HG03575 (cell line): Measurements from ENCODE around the gene NLGN2.

ENCODE experiments used
- ATAC-seq: cut with Tn5 transposase; IDR thresholded peaks from one replicate; pipeline ENCODE4 v1.9.1; 2021; ENCODE audit not compliant: unreplicated experiment, insufficient number of reproducible peaks, low FRiP score; ENCODE audit errors: extremely low read depth

The NLGN2 gene

DNA sequence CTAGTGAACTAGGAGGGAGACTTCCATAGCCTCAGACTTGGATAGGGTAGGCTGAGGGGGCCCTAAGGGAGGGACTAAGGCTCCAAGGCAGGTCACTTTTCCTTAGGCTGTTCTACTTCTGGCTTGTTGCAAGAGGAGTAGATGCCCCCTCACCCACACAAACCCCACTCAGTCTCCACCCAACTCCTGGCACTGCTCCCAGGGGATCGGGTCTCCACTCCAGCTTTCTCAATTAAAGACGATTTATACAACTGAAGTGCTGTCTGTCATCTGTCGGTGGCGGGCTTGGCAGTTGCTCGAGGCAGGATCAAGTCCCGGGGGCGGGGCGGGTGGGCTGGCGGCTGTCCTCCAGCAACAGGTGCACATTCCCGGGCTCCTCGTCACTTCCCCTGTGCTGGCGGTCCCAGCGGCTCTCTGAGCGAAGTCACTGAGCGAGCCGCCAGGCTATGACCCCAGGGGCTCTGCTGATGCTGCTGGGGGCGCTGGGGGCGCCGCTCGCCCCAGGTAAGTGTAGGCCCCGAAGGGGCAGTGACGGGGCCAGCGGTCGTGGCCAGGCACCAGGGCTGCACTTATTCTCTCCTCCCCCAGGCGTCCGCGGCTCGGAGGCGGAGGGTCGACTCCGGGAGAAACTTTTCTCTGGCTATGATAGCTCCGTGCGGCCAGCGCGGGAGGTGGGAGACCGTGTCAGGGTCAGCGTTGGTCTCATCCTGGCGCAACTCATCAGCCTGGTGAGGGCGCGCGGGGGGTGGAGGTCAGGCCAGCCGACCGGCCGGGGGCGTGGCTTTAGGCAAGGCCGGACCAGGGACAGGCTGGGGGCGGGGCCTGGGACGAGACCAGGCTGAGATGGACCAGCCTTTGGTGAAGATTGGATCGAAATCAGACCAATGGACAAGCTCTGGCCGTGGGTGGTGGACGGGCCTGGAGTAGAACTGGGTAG is 37.3 kb downstream of the NLGN2 start, which contains the start of gene CHRNB1:
Gene CHRNB1, plus strand, starts transcription at position 380 of the 937 bp plus-strand sequence. Its CDS starts 67 bp downstream, at position 447.
- no peak for ATAC-seq

DNA sequence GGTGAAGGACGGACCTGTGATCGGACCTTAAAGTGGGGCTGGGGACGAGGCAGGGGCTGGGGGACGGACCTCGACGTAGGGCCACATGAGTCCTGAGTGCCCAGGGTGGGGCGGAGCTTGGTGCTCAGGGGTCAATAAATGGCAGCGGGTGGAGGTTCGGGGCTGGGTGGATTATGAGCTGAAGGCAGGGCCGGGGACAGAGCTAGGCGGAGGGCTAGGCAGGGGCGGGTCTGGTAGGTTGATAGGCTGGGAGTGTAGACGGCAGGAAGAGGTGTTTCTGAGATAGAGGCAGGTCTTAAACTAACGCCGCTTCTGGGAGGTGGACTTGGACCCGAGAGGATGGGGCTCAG is 37.9 kb downstream of the NLGN2 start:
- ATAC-seq = no peak

DNA sequence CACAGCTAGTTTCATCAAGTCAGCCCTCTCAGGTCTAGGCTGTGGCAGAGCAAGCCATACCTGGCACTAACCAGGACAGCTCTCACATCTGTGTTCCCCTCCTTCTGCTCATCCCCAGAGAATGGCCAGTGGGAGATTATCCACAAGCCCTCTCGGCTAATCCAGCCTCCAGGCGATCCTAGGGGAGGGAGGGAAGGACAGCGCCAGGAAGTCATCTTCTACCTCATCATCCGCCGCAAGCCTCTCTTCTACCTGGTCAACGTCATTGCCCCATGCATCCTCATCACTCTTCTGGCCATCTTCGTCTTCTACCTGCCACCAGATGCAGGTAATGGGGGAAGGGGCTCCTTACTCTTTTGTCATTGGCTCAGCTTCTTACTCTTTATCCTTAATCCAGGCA is 40.8 kb downstream of the NLGN2 start:
- ATAC-seq = no peak

DNA sequence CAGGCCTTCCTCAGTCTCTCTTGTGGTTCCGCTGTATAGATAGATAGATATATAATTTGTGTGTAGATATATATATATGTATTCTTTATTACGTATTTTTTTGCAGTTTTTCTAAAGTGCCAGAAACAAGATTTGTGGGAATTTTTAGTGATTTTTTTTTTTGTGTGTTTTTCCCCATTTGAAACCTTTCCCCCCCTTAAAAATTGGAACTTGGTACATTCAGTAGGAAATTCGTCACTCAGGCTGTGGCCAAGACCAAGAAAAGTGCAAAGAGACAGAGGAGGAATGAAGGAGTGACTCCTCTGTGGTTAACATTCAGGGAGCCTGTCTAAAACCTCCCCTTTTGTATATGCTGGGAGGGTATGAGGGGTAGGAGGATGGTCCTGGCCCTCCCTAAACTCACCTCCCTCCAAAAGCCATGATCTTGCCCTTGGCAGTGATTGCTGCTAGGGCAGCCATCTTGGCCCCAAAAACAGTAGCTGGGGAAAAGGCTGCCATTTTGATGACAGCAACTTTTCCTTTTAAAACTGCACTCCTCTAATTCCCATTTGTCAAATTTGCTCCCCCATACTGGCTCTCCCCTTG is 52.4 kb downstream of the NLGN2 start:
- no peak for ATAC-seq

DNA sequence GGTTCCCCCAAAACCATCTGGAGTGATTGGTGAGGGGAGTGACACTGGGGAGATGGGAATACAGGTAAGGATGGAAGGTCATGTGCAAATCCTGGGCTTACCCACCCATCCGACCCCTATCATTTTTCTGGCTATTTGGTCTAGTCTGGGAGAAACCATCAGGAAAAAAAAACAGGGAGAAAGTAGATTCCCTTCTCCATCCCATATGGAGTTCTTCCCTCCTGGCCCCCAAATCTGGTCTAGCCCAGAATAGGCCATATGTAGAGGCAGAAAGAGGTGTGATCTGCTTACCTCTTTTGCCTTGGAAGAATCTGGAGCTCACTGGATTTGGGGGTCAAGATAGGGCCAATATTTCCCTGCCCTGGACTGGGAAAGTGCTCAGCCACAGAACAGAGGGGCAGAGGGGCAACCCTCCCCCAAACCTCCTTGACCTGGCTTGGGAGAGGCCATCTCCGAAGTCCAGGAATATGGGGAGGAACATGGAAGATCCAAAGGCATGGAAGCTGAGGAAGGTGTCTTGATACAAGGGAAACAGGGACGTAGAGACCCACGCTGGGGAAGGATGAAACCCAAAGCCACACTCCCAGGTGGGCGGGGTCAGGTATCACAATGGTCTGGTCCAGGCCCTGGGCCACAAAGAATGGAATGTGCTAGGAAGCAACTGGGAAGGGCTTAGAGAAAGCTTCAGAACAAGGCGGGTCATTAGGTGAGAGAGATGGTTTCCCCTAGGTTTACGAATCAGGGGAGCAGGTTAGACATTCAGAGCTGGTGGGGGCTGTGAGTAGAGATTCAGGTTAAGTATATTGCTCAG is 53.4 kb downstream of the NLGN2 start:
- ATAC-seq = no peak

DNA sequence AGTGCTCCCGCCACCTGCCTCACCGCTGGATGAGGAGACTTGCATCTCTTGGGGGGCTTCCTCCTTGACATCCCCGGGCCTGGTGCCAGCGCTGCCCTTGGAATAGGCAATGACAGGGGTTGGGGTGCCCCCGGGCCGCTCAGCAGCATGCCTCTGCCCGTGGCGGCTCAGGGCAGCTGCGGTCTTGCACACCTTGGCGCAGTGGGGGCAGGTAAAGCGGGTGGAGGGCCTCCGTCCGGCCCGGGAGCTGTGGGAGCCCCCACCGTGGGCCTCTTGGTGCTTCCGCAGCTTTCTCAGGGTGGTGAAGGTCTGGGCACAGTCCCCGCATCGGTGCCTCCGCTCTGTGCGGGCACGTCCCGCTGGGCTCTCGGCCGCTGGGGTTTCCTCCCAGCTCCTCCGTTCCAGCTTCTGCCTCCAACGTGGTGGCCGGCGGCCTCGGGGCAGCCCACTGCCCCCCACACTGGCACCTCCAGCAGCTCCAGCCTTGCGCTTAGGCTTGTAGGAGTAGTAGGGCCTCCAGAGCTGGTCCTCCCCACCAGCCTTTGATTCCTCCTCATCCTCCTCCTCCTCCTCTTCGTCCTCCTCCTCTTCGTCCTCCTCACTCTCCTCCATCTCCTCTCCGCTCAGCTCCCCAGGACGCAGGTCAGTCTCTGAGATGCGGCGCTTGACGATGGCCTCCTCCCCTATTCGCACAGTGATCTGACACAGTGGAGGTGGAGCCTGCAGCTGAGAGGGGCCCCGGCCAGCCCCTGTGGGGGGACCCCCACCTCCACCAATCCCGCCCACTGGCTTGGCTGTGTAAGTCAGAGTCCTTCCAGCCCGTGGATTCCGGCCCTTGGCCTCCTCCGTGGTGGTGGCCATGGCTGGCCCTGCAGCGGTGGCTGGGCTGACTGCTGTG is 55.1 kb downstream of the NLGN2 start:
- no peak for ATAC-seq

DNA sequence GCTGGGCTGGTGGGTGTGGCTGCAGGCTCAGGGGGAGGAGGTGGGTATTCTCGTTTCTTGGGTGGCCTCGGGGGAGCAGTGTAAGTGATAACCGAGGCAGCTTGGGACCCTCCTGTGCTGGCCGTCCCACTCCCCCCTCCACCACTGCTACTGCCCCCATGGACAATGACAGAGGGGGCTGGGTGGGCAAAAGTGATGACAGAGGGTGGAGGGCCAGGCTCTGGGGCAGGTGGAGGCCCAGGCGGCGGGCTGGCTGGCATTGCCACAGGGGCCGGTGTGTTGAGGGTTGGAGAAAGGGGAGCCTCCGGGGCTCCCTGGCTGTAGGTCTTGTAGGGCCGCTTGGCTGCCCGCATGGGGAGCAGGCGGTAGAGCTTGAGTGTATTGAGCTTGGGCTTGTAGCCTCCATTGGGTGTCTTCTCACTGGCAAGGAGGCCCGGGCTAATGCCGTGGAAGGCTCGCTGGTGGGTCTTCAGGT is 55.8 kb downstream of the NLGN2 start:
- ATAC-seq = no peak

DNA sequence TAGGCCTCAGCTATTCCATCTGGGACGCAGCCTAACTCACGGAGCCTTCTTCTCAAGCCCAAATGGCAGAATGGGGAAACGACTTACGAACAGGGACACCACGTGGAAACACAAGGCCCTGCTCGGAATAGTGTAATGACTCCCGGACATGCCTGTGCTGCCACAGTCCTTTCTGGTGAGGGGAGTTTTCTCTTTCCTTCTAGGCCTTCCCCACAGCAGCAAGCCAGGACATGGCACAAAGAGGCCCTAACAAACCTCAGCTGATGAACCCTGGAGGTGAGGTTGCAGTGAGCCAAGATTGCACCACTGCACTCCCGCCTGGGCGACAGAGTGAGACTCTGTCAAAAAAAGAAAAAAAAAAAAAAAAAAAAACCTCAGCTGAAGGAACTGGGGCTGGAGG is 56.4 kb downstream of the NLGN2 start:
- ATAC-seq = no peak

DNA sequence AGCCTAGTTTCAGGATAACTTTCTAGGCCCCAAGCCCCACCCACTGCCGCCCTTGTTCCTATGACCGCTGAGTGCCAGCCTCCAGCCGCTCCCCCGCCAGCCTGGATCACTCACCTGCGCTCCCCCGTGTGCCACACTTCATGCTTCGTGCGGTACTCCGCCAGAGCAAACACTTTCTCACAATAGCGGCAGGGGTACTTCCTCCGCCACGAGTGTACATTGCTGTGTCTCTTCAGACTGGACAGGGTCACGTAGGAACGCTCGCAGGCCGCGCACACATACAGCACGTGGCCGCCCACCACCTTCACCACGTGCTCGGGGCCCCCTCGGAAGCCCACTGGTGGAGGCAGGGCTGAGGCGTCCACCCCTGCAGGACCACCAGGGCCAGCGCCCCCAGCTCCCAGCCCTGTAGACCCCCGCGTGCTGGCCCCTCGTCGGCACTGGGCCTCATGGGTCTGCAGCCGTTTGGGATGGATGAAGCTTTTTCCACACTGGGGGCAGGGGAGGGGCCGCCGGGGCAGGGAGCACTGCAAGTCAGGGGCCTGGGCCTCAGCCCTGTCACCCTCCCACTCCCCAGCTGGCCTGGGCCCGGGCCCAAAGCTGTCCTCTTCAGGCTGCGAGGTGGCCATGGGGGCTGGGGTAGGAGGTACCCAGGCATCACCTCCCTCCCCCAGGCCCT is 58.1 kb downstream of the NLGN2 start:
- ATAC-seq = no peak

DNA sequence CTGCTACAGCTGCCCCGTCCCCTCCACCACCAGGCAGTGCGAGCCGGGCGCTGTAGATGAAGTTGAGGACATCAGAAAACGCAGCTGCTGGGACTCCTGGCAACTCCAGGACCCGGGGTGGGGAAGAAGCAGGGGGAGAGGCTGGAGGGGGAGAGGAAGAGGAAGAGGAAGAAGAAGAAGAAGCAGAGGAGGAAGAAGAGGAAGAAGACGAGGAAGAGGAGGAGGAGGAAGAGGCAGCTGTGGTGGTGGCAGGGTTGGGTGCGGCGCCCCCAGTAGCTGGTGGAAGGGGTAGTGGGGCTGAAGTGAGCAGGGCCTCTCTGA is 58.6 kb downstream of the NLGN2 start:
- no peak for ATAC-seq

DNA sequence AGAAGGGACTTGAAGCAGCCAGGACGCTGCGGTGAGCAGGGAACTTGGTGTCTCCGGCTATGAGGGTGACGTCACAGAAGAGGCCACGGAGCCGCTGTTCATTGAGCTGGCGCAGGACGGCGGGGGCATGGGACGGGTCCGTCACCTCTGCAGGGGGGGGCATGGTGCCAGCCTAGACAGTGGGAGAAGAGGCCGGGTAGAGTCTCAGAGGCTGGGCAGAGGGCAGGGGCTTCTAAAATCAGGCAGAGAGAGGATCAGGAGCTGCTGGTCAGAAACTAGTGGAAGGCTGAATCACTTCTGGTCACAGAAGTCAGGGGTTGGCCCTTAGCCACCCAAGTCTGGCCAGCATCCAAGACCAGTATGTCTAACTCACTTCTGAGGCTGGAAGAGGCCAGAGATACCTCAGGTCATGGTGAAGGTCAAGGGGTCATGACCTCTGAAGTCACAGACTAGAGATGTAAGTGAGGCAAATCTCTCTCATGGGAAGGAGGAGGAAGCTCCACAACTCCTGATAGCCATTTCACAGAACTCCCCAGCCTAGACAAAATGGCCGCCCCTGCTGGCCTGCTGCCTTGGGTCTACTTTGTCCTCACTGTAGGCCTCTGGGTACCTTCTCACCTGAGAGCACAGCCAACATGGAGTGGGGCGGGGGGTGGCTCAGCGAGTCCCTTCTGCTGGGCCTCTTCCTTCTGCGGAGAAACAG is 59.1 kb downstream of the NLGN2 start:
- ATAC-seq = no peak

DNA sequence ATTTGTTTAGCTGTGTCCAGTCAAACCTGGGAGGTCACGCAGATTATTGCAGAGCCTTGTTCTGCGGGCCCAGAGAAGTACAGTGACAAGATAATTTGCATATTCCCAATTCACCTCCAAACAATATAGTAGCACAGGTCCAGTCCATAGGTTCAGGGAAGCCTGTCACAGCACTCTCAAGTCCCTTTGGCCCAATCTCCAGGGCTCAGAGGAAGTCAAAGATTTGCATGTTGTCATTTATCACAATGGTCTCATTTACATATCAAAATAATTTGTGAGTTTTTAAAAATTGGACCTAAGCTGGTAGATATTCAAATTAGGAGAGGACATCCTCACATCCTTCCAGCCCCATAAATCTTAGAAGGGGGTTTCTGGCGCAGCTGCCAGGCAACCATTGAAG is 59.9 kb downstream of the NLGN2 start:
- ATAC-seq = no peak

DNA sequence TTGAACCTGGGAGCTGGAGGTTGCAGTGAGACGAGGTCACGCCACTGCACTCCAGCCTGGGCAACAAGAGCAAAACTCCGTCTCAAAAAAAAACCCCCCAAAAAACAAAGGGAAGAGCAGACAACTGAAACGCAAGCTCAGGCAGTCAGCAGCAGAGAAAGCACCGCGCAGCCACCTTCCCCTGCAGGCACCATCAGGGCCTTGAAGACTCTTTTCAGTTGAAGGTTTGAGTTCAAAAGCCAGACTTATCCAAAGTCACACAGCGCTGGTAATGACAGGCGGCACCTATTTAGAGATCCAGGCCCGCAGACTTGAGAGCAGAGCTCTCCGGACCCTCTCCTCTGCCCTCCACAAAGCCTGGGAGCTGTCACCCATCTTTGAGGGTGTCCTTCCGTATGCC is 60.6 kb downstream of the NLGN2 start:
- ATAC-seq = no peak

DNA sequence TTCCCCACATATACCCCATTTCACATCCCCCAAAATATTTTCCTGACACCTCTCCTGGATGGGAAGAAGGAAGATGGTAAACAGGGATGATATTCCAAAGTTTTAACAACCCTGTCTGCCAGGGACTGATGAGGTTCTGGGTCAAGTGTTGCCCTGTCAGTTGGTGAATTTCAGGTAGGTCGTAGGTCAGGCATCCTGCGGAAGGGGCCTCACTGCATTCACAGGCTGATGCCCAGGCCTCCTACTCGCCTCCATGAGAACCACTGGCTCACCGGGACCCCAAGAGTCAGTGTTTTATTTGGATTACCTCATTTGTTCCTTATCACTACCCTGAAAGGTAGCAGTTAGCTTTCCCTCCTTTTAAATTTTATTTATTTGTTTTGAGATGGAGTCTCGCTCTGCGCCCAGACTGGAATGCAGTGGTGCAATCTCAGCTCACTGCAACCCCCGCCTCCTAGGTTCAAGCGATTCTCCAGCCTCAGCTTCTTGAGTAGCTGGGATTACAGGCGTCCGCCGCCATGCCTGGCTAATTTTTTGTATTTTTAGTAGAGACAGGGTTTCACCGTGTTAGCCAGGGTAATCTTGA is 61.3 kb downstream of the NLGN2 start:
- no peak for ATAC-seq
